Ureter (tissue), 1 donor: ENCODE data around the gene NAP1L4. TPM values are rescaled to one million over a fixed set of nuclear protein-coding genes. Genes with fewer than 3 reads are reported as not detected.
"Not testable (repeated sequence)": the region's sequence is repeated elsewhere in the genome, so short reads cannot be mapped to it uniquely, and the experiment has no call there.

Source experiments
- DNase-seq: peaks from one replicate; pipeline ENCODE4 v3.0.0-alpha.2; 2020; ENCODE audit warnings: low spot score
- total RNA-seq: library from RNA; stranded (reverse); gene quantifications from one replicate; pipeline ENCODE4 v1.2.4, GENCODE V29; 2023
- donor health status: DM: yes; HTN: yes; CAD: no.

Gene NAP1L4
- total RNA-seq, 1 donor from 2014 or later: 189 TPM

- DNase-seq: not testable (repeated sequence)
Measured at GRCh38 chr11:2937641-2938457, 54.3 kb downstream of the NAP1L4 start.

DNA sequence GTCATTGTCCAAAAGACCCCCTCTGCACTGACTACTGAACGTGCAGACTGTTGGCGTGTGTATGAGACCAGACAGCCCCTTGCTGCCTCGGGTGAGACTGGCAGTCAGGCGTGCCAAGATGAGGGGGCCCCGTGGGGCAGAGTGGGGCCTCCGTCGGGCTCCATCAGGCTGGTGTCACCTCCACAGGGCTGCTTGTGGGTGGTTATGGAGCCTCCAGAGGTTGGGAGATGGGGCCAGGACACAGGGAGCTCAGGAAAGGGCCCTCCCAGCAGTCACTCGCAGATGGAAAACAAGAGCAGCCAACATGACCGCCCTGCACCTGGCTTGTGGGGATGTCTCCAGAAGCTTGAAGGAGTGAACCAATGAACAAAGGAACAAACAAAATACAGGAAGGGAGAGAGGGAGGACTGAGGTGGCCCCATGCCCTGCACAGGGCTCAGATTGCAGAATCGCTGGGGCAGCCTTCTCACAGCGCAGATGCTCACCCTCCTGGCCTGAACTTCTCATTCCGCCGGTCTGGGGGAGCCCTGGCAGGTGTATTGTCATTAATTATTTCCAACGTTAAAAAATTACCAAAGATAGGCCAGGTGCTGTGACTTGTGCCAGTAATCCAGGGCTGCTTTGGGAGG lies 57.4 kb downstream of the NAP1L4 start:
- no peak for DNase-seq

- no peak for DNase-seq
Measured at GRCh38 chr11:2934021-2934550, 58.0 kb downstream of the NAP1L4 start.

- DNase-seq: peak; percentile 85
Measured at GRCh38 chr11:2933375-2934020, 58.6 kb downstream of the NAP1L4 start.

DNA sequence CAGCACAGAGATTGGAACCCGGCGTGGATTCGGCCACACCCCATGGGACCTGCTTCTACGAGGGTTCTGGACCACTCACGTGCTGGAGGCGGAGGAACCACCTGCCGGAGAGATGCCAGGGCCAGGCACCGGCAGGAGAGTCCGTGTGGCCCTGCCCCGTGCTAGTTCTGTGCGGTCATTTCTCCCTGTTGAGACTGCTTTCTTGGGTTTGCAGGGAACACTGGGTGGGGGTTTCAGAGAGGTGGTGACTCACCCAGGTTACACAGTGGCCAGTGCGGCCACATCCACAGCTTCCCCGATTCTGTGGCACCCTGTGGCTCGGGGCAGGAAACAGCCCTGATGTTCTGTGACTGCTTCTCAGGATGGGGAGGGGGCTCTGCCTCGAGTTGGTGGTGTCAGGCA lies 59.3 kb downstream of the NAP1L4 start:
- no peak for DNase-seq

DNA sequence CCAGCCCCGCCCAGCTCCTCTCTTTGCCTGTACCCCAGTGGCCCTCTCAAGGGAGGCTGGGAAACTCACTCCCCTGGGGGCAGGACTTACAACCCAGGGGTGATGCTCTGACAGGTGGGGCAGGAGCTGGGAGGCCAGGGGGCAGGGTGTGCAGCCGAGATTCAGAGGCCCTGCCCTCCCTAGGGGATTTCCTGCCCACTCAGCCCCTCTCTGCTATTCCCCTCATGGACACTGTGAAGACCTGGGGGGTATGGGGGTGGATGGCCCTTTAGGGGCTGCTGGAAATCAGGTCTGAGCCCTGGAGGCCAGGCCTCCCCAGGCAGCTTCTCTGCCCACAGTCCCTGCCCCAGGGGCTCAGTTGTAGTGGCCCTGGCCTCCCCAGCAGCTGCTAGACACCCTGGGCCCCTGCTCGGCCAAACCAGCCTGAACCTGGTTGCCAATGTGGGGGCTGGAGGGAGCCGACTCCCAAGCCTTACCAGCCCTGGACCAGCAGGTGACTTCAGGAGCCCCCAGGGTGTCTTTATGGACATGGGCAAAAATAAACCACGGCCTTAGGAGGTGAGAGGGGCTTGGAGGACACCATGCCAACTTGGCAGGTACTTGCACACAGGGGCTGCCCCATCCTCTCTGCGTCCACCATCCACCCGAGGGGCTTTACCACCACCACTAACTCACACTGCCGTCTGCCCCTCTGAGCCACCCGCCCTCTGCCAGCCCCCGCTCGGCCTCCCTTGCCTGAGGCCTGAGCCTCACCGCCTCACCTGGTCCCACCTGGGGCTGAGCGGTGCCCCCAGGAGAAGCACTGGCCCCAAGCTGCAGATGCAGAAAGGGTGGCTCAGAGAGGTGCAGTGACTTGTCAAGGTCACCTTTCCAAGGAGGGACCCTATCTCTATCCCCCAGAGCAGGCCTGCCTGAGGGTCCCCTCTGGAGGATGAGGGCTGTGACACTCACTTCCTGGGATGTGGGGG lies 60.1 kb downstream of the NAP1L4 start:
- DNase-seq: no peak

DNA sequence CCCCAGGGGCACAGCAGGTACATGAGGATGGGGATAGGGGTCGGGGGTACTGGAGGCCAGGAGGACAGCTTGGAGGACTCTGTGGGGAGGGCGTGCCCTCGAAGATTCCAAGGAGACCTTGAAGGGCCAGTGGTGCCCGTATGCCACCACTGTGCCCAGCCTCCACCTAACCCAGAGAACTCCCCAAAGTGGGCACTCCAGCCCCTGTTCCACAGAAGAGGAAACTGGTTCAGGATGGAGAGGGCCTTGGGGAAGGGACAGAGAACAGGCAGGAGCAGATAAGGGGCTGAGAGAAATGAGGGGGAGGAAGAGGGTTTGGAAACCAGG lies 60.7 kb downstream of the NAP1L4 start:
- no peak for DNase-seq

DNA sequence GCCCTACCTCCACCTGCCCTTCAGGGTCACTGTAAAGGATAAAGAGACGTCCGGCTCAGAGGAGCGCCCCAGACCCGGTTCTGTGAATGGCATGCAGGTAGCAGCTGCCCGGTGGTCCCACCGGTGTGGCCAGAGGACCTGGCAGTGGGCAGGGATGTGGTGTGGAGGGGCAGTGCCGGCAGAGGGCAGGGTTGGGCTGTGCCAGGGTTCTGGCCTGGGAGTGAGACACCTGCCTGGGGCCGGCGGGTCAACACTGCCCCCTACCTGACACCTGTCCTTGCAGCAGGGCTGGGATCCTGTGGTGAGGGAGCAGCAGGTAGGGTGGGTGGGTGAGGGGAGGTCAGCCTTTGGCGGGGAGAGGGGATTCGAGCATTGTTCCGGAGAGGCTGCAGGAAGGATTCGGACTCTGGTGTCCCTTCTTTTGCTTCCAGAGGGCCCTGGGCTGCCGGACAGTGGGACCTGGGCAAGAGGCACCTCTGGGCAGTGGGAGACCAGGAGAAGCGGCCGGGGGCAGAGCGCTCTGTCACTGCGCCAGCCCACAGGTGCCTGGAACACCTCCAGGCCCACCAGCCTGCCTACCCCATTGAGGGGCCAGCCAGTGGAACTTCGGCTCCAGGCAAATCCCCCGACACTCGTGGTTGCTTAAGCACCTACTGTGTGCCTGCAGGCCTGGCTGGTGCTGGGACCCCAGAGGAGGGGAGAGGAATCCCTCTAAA lies 61.3 kb downstream of the NAP1L4 start:
- peak; percentile 87 for DNase-seq

- no peak for DNase-seq
Measured at GRCh38 chr11:2929950-2930703, 62.0 kb downstream of the NAP1L4 start.

- DNase-seq: no peak
Measured at GRCh38 chr11:2929531-2929949, 62.6 kb downstream of the NAP1L4 start.

- DNase-seq: no peak
Measured at GRCh38 chr11:2928605-2929530, 63.3 kb downstream of the NAP1L4 start, which contains the start of gene PHLDA2. PHLDA2 (minus strand) TSS chr11:2929420; CDS start chr11:2929364, 56 bp downstream.

DNA sequence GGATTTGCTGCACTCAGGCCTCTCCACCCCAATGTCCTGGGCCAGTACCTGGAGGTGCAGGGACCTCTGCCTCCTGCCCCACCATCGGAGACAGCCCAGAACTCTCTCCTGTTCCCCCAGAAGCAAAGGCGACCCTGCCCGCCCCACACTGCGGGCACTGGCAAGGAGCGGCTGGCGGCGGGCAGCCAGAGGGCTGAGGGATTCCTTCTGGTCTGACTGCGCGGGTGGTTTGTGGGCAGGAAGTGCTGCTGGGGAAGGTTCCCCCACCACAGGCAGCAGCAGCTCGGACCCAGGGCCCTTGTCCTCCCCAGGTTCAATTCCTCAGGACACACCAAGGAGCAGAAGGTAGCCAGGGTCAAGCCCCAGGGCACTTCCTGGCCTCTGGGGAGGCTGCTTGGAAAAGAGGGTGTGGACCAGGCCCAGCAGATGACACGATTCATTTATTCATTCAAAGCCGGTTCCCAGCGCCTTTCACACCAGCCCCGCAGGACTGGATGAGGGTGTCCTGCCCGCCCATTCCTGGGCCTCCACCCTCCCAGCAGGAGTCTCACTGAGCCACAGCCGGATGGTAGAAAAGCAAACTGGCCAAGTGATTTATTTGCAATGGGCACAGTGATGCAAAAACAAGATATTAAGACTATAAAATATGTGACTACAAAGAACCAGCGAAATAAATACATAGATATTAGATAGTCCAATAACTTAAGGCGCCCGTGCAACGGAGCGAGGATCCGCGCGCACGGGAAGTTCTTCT lies 64.1 kb downstream of the NAP1L4 start:
- no peak for DNase-seq

DNA sequence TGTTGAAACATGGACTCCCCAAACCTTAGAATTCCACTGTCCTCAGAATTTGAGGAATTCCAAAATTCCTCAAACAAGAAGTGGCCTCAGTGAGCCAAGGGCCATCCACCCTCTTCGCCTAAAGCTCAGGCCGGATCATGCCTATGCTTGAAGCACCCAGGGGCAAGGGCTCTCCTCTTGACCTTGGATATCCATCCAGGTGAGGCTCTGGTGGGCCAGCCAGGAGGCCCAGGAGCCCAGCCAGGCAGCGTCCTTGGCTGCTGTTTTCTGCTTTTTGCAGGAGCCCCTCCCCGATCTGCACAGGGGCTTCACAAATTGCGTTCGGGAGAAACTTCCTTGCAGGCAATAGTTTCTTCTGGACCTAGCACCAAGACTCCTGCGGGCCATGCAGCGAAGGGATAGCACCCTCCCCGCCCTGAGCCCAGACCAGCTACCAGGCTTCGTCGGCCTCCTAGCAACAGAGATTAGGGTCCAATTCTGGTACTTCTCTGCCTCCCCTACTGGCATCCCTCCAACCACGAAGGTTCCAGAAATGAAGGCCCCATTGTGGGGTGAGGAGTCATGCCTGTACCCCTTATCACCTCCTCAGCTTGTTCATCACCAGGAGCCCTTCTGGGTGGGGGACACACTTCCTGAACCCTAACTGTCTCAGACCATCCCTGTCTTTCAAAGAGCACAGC lies 64.9 kb downstream of the NAP1L4 start:
- DNase-seq: no peak

DNA sequence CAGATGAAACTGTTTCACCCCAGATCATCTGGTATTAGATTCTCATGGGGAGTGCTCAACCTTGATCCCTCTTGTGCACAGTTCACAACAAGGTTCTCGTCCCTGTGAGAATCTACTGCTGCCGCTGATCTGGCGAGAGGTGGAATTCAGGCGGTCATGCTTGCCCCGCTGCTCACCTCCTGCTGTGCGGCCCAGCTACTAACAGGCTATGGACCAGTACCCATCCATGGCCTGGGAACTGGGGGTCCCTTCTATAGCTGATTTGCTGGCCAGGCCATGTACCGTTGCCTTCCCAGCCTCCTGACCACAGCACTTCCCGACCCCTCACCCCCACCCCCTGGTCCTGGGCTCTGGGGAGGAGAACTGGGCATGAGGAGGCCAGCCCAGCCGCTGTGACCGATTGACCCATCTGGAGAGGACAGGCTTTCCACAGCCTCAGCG lies 65.5 kb downstream of the NAP1L4 start:
- no peak for DNase-seq

- DNase-seq: no peak
Measured at GRCh38 chr11:2924821-2925675, 67.1 kb downstream of the NAP1L4 start.

DNA sequence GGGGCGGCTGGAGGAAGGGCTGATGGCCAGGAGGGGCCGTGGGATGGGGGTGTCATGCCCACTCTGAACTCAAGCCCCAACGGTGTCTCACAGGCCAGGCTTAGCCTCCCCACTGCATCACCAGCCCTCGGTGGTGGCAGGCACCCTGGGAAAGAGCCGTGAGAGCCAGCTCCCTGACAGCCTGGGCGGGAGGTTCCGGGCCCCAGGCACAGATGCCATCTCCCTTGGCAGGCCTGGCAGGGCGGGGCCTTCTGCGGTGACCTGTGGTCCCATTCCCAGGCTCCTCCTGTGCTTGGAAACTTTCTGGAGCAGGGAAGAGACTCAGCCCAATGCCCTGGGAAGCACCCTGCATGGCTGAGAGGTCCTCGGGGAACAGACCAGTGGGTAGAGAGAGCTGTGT lies 67.7 kb downstream of the NAP1L4 start:
- no peak for DNase-seq
